GM21360 (cell line): Measurements from ENCODE around the gene SPDYE3.
"Not testable (repeated sequence)": the region's sequence is repeated elsewhere in the genome, so short reads cannot be mapped to it uniquely, and the experiment has no call there.

Experiments used
- ATAC-seq: cut with Tn5 transposase; IDR thresholded peaks from one replicate; pipeline ENCODE4 v1.9.1; 2021; ENCODE audit warnings: mild to moderate bottlenecking, moderate library complexity; ENCODE audit not compliant: unreplicated experiment

The SPDYE3 gene

GRCh38 chr7:100348805-100349204 lies 41.3 kb downstream of the SPDYE3 start:
- ATAC-seq, result no peak

GRCh38 chr7:100349757-100350156 lies 42.3 kb downstream of the SPDYE3 start:
- no peak for ATAC-seq

GRCh38 chr7:100351657-100352058 lies 44.2 kb downstream of the SPDYE3 start:
- ATAC-seq, result no peak

GRCh38 chr7:100352230-100352781 lies 44.8 kb downstream of the SPDYE3 start:
- ATAC-seq, result not testable (repeated sequence)

GRCh38 chr7:100352984-100353684 lies 45.6 kb downstream of the SPDYE3 start:
- ATAC-seq, result no peak

- no peak for ATAC-seq
These were observed 46.3 kb downstream of the SPDYE3 start for GRCh38 chr7:100353685-100354330.

- ATAC-seq, result no peak
These were observed 49.0 kb downstream of the SPDYE3 start for GRCh38 chr7:100356416-100357068.

GRCh38 chr7:100357131-100357561 lies 49.6 kb downstream of the SPDYE3 start:
- no peak for ATAC-seq

- no peak for ATAC-seq
These were observed 50.7 kb downstream of the SPDYE3 start, which contains the start of gene PILRB for GRCh38 chr7:100358027-100358856. Gene PILRB (plus strand): TSS chr7:100358117. CDS start chr7:100358303, 186 bp downstream.

- ATAC-seq, result no peak
These were observed 51.3 kb downstream of the SPDYE3 start for GRCh38 chr7:100358857-100359212.

GRCh38 chr7:100360135-100360854 lies 52.8 kb downstream of the SPDYE3 start:
- ATAC-seq, result no peak

GRCh38 chr7:100363098-100363497 lies 55.6 kb downstream of the SPDYE3 start:
- ATAC-seq, result no peak

- ATAC-seq, result not testable (repeated sequence)
These were observed 56.3 kb downstream of the SPDYE3 start for GRCh38 chr7:100363797-100364196.

- no peak for ATAC-seq
These were observed 57.0 kb downstream of the SPDYE3 start for GRCh38 chr7:100364480-100364879.

- ATAC-seq, result not testable (repeated sequence)
These were observed 58.5 kb downstream of the SPDYE3 start for GRCh38 chr7:100365998-100366367.

- no peak for ATAC-seq
These were observed 59.1 kb downstream of the SPDYE3 start for GRCh38 chr7:100366411-100367250.

- ATAC-seq, result no peak
These were observed 59.7 kb downstream of the SPDYE3 start for GRCh38 chr7:100367251-100367620.

- no peak for ATAC-seq
These were observed 60.4 kb downstream of the SPDYE3 start for GRCh38 chr7:100367676-100368613.
